GM18867 (cell line): ENCODE data around the gene HDHD5.
"Not testable (repeated sequence)": the region's sequence is repeated elsewhere in the genome, so short reads cannot be mapped to it uniquely, and the experiment has no call there.

ENCODE experiments used
- ATAC-seq: cut with Tn5 transposase; IDR thresholded peaks from one replicate; pipeline ENCODE4 v1.9.1; 2021; ENCODE audit warnings: mild to moderate bottlenecking, moderate library complexity; ENCODE audit not compliant: unreplicated experiment

The HDHD5 gene

GRCh38 chr22:17157714-17158113 lies 1.4 kb downstream of the HDHD5 start:
- no peak for ATAC-seq

GRCh38 chr22:17155941-17156340 lies 3.1 kb downstream of the HDHD5 start:
- no peak for ATAC-seq

GRCh38 chr22:17152971-17153370 lies 6.1 kb downstream of the HDHD5 start:
- no peak for ATAC-seq

- ATAC-seq = no peak
Measured at GRCh38 chr22:17152340-17152739, 6.7 kb downstream of the HDHD5 start.

- ATAC-seq = no peak
Measured at GRCh38 chr22:17149076-17149815, 9.8 kb downstream of the HDHD5 start.

GRCh38 chr22:17147458-17147857 lies 11.6 kb downstream of the HDHD5 start:
- not testable (repeated sequence) for ATAC-seq

GRCh38 chr22:17145021-17145680 lies 13.9 kb downstream of the HDHD5 start:
- no peak for ATAC-seq

GRCh38 chr22:17143826-17144225 lies 15.3 kb downstream of the HDHD5 start:
- no peak for ATAC-seq

- ATAC-seq = no peak
Measured at GRCh38 chr22:17143101-17143500, 16.0 kb downstream of the HDHD5 start.

- no peak for ATAC-seq
Measured at GRCh38 chr22:17140826-17141766, 18.0 kb downstream of the HDHD5 start.

- ATAC-seq = no peak
Measured at GRCh38 chr22:17140022-17140421, 19.1 kb downstream of the HDHD5 start.

- no peak for ATAC-seq
Measured at GRCh38 chr22:17138513-17138912, 20.6 kb downstream of the HDHD5 start.

- ATAC-seq = no peak
Measured at GRCh38 chr22:17137861-17138425, 21.1 kb downstream of the HDHD5 start.

- no peak for ATAC-seq
Measured at GRCh38 chr22:17137170-17137569, 21.9 kb downstream of the HDHD5 start.

GRCh38 chr22:17135153-17135760 lies 23.8 kb downstream of the HDHD5 start:
- ATAC-seq = no peak

- no peak for ATAC-seq
Measured at GRCh38 chr22:17133137-17133536, 25.9 kb downstream of the HDHD5 start.

GRCh38 chr22:17132112-17132511 lies 27.0 kb downstream of the HDHD5 start:
- no peak for ATAC-seq

- ATAC-seq = no peak
Measured at GRCh38 chr22:17131686-17132085, 27.4 kb downstream of the HDHD5 start.

- ATAC-seq = no peak
Measured at GRCh38 chr22:17130199-17130598, 28.9 kb downstream of the HDHD5 start.
